ENCODE data around the gene FIZ1.
"Not testable (repeated sequence)": the region's sequence is repeated elsewhere in the genome, so short reads cannot be mapped to it uniquely, and the experiment has no call there.

FIZ1 gene

DNA sequence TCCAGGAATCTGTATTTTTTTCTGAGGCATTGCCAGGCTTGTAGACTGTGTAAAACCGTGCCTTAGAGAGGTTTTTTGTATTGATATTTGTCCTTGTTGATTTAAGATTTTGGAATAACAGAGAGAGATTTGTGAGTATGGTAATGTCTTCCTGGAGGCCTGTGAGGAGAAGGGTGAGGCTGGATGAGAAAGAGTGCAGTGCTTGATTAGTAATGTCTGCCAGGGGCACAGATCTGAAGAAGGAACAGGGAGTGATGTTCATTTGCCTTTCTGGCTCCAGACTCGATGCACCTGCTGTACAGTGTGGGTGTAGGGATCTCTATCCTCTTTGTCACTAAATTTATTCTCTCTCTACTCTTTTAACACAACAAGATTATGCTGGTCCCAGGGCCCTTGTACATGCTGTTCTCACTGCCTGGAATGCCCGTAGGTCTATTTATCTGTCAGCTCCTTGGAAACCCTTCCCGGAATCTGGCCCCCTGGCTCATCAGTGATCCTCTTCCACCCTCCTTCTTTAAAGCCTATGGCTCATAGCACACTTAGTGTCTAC, 4.2 kb downstream of the FIZ1 start:
- no peak for DNase-seq (ENCODE audit: low read depth in 2 of 2)

DNA sequence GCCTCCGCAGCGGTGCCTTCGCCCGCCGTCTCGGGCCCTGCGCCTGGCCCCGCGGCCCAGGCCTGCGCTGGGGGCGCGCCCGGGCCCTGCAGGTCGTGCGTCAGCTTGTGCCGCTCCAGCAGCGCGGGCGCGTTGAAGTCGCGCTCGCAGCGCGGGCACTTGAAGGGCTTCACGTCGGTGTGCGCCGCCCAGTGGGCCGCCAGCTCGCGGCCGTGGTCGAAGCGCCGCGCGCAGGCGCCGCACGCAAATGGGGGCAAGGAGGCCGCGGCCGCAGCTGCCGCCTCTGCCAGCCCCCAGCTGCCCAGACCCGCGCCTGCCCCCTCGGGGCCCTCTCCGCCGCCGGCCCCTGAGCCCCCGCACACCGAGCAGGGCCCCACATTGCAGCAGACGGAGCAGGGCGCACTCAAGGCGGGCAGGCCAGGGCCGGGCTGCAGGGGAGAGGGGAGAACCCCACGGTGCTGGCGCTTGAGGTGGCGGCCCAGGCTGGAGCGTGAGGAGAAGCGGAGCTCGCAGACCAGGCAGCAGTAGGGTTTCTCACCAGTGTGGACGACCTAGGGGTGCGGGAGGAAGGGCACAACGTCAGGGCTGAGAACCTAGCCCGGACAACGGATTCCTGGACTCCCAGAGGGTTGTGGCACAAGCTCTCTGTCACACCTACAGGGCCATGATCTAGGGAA, 6.1 kb downstream of the FIZ1 start:
- DNase-seq (ENCODE audit: low read depth in 2 of 2), result no peak

DNA sequence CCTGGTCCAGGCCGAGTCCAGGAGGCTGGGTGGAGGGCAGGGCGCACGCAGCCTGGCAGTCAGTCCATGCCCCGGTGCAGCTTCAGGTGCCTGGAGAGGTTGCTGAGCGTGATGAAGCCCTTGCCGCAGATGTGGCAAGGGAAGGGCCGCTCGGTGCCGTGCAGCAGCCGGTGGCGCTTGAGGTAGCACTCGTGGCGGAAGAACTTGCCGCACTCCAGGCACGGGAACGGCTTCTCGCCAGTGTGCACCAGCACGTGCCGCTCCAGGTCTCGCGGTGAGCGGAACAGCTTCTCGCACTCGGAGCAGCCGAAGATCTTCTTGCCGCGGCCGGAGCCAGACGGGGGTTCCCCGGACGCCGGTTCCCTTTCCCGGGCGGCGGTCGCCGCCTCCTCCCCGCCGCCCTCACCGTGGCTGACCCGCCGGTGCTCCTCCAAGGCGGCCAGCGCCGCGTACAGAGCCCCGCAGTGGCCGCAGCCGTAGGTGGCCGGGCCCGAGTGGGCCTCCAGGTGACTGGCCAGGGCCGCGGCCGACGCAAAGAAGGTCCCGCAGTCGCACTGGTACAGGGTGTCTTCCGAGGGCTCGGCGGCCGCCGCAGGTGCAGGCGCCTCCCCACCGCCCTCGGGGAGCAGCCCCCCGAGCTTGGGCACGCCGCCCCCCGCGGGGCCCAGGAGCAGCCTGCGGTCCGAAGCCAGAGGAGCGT, 6.8 kb downstream of the FIZ1 start:
- DNase-seq (ENCODE audit: low read depth in 2 of 2), result no peak

DNA sequence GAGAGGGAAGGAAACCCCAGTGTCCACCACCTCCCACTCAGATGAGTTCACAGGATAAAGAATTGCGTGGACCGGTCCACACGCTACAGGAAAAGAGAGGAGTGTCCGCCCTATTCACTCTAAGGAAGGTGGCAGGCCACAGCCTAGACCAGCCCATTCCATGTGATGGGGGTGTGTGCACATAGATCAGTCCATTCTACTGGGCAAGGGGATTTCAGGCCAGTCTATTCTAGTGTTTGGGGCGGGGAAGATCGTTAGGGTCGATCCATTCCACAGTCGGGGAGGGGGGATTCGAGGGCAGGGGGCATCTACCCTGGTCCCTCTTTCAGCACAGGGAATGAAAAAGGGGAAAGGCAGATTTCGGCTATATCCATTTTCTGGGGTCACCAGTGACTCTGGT, 7.8 kb downstream of the FIZ1 start:
- no peak for DNase-seq (ENCODE audit: low read depth in 2 of 2)

DNA sequence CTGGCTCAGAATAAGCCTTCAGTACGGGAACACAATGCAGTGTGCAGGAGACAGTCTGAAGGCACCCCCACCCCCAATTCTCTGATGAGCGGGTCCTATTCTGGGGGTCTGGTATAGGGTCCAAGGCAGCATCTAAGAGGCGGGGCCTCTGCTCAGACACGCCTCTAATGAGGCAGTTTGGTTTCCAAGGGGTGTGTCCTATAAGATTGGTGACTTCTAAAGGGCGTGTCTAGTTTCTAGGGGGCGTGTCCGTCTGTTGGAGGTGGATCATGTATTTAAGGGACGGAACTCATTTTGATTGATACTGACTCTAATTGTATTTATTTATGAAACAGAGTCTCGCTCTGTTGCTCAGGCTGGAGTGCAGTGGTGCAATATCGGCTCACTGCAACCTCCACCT, 8.7 kb downstream of the FIZ1 start:
- no peak for DNase-seq (ENCODE audit: low read depth in 2 of 2)

DNA sequence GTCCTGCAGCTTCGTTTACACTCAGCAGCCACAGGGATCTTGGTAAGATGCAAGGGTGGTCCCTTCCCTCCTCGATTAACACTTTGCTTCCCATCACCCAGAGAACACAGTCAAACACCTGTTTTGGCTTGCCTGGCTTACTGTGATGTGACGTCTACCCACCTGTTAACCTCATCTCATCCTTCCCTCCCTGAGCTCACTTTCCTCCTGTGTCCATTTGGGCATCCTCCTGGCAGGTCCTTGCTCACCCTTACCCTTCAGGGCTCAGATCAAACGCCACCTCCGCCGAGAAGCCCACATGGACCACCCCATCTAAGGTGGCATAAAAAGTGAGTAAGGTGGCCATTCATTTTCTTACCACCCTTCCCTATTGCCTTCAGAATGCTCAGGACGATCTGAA, 9.2 kb downstream of the FIZ1 start:
- DNase-seq (ENCODE audit: low read depth in 2 of 2), result no peak

DNA sequence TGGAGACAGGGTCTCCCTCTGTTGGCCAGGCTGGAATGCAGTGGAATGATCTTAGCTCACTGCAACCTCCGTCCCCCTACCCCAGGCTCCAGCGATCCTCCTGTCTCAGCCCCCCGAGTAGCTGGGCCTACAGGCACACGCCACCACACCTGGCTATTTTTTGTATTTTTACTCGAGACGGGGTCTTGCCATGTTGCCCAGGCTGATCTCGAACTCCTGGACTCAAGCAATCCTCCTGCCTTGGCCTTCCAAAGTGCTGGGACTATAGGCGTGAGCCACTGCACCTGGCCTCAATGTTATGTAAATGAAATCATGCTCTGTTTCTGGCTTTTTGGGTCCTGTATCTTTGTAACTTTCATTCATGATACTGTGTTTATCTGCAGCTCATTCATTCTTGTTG, 10.6 kb downstream of the FIZ1 start:
- DNase-seq (ENCODE audit: low read depth in 2 of 2), result no peak

DNA sequence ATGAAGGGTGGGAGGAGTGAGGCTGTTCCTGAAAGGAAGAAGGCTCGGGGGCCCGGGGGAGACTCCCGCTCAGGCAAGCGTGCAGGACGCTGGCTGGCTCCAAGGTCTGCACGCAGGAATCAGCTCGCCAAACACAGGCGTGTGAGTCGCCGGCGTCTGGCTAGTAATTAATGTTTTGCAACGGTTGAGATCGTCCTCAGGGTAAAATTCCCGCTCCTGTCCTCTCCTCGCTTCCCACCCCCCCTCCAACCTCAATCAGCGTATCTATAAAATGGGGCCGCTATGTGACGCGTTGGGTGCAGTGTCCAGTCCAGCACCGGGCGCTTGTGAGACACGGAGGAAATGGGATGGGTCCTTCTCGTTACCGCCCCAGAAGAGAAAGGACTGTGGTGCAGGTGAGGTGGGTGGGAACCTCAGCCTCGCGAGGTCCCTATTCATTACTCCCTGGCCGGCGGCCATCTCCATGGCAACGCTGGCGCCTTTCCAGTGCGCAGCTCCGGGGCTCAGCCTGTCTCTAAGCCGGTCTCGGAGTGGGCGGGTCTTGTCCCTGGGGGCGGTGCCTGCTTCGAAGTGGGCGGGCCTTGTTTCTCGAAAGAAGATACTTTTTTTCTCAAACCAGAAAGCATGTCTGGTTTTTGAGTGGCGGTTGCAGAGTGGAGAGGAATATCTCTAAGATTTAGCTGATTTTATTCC, 12.2 kb downstream of the FIZ1 start:
- DNase-seq (ENCODE audit: low read depth in 2 of 2), result peak; percentile 90 to 95

DNA sequence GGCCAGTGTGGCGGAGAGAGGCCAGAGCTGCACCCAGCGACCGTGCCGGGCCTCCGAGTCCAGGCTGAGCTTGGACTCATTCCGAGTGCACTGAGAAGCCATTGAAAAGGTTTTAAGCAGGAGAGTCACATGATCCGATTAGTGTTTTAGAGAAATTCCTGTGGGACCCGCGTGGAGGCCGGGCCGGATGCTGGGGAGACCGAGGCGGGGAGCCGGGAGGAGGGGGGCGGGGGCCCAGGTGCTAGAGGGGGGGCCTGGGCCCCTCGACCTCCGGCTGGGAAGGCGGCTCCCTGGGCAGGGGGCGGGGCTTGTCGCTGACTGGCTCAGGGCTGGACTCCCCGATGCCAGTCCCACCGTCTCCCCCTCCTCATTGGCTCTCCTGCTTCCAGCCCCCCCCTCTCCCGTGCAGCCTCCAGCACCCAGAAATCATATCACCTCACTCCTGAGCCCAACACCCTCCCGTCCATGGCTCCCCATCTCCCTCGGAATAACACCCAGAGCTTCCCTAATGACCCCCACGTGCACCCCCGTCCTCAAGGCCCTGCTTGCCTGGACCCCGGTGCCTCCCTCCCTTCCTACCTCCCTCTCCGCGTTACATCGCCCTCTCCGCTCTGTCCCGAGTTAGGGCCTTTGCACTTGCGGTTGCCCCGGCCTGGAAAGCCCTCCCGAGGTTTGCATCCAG, 13.5 kb downstream of the FIZ1 start:
- peak in 1 of 2 donors; percentile 40 for DNase-seq (ENCODE audit: low read depth in 2 of 2)

DNA sequence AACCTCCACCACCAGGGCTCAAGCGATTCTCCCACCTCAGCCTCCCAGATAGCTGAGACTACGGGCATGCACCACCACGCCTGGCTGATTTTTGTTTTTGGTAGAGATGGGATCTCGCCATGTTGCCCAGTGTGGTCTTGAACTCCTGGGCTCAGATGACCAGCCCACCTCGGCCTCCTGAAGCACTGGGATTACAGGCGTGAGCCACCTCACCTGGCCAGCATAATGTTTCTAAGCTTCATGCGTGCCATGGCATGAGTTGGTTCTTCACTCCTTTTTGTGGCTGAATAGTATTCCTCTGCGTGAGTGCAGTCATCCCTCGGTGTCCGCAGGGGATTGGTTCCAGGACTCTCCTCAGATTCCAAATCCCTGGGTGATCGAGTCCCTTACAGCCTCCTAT, 14.4 kb downstream of the FIZ1 start:
- DNase-seq (ENCODE audit: low read depth in 2 of 2), result no peak

DNA sequence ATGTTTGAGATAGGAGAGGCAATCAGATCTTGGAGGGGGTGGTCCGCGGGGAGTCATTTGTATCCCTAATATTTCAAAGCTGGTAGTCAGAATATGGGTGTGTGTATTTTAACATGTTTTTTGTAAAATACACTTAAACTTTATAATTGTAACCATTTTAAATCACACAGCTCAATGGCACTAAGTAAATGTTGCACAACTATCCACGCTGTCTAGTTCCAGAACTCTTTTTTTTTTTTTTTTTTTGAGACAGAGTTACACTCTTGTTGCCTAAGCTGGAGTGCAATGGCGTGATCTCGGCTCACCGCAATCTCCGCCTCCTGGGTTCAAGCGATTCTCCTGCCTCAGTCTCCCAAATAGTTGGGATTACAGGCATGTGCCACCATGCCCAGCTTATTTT, 15.4 kb downstream of the FIZ1 start:
- not testable (repeated sequence) for DNase-seq (ENCODE audit: low read depth in 2 of 2)

DNA sequence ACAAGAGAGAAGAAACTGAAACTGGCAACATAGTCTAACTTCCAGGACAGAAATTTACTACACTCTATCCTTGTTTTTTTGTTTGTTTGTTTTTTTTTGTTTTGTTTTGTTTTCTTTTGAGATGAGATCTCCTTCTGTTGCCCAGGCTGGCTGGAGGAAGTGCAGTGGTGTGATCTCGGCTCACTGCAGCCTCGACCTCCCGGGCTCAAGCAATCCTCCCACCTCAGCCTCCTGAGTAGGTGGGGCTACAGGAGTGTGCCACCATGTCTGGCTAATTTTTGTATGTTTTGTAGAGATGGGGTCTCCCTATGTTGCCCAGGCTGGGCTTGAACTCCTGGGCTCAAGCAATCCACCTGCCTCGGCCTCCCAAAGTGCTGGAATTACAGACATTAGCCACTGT, 17.0 kb downstream of the FIZ1 start:
- DNase-seq (ENCODE audit: low read depth in 2 of 2), result not testable (repeated sequence)

DNA sequence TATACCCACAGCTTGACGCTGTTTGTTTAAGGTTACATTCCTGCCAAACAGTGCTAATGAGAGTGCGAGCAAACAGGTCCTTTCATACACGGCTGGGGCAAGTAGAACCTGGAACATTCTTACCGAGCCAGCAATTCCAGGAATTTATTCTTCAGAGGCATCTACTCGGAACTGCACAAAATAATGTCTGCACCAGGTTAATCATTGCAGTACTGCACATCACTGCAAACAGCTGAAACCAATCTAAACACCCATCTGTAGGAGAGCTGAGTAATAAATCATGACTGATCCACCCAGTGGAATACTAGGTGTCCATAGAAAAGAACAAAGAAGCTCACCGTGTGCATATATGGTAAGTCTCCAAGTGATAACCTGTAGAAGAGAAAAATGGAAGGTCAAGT, 17.5 kb downstream of the FIZ1 start:
- DNase-seq (ENCODE audit: low read depth in 2 of 2), result no peak

DNA sequence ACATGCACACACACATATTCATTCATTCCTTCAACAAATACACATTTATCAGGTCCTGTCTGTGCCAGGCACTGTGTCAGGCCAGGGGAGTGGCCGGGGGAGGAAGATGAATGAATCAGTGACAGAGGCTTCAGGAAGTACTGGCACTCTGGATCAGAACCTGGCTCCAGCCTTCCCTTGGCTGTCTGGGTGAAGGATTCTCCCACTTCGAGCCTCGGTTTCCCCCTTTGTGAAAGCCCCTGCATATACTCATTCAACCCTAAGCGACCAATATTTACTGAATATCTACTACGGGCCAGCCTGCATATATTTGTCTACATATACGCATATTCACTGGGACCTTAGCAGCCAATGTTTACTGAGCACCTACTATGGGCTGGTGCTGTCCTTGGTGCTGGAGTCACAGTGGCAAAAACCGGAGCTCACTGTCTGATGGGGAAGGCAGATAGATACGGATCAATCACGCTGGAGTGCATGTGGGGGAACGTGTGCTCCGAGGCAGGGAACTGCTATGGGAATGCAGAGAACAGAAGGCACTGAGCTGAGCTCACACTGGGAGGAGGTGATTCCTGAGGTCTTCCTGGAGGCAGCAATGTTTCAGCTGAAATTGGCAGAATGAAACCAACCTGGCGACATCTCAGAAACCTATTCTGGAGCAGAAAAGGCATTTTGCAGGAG, 18.0 kb downstream of the FIZ1 start:
- DNase-seq (ENCODE audit: low read depth in 2 of 2), result no peak

DNA sequence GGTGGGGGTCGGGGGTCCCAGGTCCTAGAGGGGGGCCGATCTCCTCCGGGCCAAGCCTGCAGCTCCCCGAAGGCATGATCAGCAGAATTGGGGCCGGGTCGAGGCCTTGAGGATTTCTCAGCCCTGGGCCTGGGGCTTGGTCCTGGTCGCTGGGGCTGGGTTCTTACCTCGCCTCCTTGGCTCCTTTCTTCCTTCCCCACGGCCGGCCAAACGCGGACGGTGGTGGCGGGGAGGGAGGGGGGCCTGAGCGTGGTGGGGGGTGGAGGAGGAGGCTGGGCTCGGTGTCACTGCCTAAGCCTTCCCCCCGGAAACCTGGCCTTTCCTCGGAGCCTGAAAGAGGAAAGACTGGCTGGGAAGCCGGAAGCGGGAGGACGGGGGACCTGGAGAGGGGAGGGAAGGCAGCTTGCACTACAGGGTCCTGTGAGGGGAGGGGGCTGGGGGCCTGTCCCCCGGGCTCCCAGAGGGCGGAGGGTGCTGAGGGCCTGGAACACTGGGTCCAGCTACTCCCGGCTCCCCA, 18.6 kb downstream of the FIZ1 start, which contains the start of gene ZNF579:
ZNF579 (minus strand) TSS at position 221 of the 517 bp plus-strand sequence. CDS start 1,209 bp downstream, outside the sequence.
- DNase-seq (ENCODE audit: low read depth in 2 of 2), result peak; percentile 72 to 79

DNA sequence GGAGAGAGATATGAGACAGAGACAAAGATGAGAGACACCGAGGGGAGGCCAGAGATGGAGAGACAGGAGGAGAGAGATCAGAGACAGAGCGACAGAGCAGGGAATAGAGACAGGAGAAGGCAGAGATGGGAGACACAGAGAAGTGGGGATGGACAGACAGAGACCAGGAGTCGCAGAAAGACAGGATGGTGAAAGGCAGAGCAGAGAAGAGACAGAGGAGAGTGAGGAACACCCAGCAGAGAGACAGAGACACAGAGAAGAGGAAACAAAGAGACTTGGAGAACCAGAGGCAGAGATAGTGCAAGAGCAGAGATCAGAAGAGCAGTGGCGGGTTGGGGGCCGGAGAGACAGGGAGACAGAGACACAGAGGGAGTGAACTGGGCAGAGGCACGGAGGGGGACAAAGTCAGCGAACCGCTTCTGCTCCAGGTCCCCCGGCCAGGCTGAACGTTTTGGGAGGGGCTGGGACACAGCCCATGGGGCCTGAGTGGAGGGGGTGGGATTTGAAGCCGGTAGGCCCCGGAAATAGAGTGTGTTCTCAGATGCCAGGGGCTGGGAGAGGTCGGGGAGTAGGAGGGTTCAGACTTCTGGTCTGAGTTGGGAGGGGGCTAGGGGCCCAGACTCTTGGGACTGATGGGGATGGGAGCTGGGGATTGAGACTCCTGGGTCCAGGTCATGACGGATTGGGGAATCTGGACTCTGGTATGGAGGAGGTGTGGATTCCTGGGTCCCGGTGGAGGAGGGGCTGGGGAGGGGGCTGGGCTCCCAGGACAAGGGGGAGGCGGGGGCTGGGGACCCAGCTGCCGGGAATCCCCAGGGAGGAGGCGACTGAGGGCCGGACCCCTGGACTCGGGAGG, 19.3 kb downstream of the FIZ1 start:
- DNase-seq (ENCODE audit: low read depth in 2 of 2), result no peak

DNA sequence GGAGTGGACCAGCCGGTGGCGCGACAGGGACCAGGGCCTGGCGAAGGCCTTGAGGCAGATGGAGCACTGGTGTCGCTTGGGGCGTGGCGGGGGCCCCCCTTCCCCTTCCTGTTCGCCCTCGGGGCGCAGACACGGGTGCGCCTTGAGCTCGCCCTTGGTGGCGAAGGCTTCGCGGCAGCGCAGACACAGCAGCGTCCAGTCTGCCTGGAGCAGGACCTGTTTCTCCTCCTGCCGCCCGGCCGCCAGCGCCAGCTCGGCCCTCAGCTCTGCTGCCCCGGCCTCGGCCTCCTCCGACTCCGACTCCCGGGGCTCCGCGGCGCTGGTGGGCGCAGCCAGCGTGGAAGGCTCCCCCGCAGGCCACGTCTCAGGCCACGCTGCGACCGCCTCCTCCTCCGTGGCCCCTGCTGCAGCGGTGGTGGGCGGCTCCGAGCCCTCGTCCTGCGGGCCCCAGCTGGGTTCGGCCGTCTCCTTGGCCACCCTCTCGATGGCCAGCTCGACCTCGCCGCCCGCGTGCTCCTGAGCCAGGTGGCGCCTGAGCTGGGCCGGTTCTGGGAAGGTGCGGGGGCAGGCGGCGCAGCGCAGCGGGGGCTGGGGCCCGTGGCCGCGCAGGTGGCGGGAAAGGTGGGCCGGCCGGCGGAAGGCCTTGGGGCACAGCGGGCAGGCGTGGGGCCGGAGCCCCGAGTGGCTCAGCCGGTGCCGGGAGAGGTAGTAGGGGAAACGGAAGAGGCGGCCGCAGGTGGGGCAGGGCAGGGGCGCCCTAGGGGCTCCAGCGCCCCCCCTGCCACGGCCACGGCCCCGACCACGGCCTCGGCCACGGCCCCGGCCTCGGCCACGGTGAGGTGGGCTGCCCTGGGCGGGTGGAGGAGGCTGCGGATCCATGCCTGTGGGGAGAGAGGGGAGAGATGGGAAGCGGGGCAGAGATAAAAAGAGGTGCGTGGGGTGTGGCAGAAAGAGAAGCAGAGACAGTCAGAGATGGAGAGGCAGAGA, 20.3 kb downstream of the FIZ1 start:
- DNase-seq (ENCODE audit: low read depth in 2 of 2), result no peak

DNA sequence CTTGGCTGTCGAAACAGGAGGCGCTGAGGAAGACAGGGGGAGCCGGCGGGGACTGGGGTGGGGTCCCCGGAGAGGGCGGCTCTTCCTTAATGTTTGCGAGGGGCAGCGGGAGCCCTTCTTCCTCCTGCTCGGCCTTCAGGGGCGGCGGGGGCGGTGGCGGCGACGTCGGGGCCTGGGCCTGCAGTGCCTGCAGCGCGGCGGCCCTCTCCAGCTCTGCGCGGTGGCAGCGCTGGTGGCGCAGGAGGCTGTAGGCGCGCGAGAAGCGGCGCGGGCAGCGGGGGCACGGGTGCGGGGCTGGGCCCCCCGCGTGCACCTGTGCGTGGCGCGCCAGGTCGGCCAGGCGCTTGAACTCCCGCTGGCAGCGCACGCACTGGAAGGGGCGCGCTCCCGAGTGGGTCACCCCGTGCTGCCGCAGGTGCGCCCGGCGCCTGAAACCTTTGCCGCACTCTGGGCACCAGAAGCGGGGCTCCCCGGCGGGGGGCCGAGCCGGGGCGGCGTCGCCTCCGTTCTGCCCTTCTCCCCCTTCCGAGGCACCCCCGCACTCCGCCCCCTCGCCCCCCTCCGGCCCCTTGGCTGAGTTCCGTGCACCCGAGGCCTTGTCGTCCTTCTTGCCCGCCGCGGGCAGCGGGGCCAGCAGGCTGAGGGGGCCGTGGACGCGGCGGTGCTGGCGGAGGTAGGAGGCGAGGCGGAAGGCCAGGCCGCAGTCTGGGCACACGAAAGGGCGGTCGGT, 21.1 kb downstream of the FIZ1 start:
- no peak for DNase-seq (ENCODE audit: low read depth in 2 of 2)

All from stimulated activated CD4-positive, alpha-beta T cell treated with anti-CD3 and anti-CD28 coated beads, Interleukin-15, amount 100 ng/mL, for 48 hours (primary cell).